Body of pancreas (tissue), 4 donors: ENCODE results near the gene ANKRD28.

Experiments
- POLR2A ChIP-seq, 3 donors: fragments of 450-650 bp; IDR thresholded peaks; one replicate each; pipeline ENCODE4 v1.6.1; 2016; ENCODE audit warnings: antibody characterized with exemption in 3 of 3, mild to moderate bottlenecking in 2 of 3
- TF ChIP-seq, protein P1 (sequence below), 7 experiments: fragments of 450-650 bp in 4 of 7; fragments of 200-600 bp in 3 of 7; sonication (generic) in 3 of 7; IDR thresholded peaks; one replicate each; pipeline ENCODE4 v1.5.1; 2016 to 2019; ENCODE audit warnings: antibody characterized with exemption in 7 of 7

DNA sequence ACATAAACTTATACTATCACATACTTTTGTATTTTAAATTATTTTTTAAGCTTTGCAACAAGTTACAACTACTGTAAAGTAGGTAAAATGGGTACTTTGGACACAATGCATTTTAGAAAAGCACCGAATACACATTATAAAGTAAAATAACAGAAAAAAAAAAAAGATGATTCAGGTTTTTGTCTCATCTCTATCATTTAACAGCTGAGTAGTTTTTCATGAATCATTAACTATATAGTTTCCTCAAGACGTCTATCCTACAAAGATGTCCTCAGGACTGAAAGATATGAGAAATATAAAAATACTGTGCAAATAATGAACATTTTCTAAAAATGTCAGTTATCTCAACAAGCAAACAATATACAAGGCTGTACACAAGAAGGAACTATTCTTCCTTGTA is 46.9 kb downstream of the ANKRD28 start:
- TF ChIP-seq POLR2A (IDR thresholded peaks at IDR 0.05): no peak
- TF ChIP-seq, protein P1, sequence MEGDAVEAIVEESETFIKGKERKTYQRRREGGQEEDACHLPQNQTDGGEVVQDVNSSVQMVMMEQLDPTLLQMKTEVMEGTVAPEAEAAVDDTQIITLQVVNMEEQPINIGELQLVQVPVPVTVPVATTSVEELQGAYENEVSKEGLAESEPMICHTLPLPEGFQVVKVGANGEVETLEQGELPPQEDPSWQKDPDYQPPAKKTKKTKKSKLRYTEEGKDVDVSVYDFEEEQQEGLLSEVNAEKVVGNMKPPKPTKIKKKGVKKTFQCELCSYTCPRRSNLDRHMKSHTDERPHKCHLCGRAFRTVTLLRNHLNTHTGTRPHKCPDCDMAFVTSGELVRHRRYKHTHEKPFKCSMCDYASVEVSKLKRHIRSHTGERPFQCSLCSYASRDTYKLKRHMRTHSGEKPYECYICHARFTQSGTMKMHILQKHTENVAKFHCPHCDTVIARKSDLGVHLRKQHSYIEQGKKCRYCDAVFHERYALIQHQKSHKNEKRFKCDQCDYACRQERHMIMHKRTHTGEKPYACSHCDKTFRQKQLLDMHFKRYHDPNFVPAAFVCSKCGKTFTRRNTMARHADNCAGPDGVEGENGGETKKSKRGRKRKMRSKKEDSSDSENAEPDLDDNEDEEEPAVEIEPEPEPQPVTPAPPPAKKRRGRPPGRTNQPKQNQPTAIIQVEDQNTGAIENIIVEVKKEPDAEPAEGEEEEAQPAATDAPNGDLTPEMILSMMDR (IDR thresholded peaks at IDR 0.05): no peak
